ENCODE measurements around the gene ANKRD63.
A peak's percentile ranks its signal among the peaks of the same experiment; 100 is the strongest.

- no peak for TF ChIP-seq MCM5 (IDR thresholded peaks at IDR 0.05; ENCODE audit: low read depth)
- no peak for TF ChIP-seq CTCF (IDR thresholded peaks at IDR 0.05 in 2 of 3, conservative IDR thresholded peaks at IDR 0.05 in 1 of 3; ENCODE audit: insufficient read depth in 2 of 3, low read depth in 1 of 3, low read length in 3 of 3)
- 0 out of 2 replicates have a peak, but pooled peaks have one; percentile 7 for TF ChIP-seq GATAD2B (IDR thresholded peaks at IDR 0.05; ENCODE audit: borderline replicate concordance)
- TF ChIP-seq SP2 (IDR thresholded peaks at IDR 0.05; ENCODE audit: extremely low read depth, low read depth, low read length, poor library complexity, severe bottlenecking): no peak
- TF ChIP-seq PHF8 (IDR thresholded peaks at IDR 0.05; ENCODE audit: borderline replicate concordance, low read length): no peak; the same call in 1 of the 2 replicates
- no peak for TF ChIP-seq ARNT (IDR thresholded peaks at IDR 0.05)
- no peak for TF ChIP-seq MEF2A (IDR thresholded peaks at IDR 0.05; ENCODE audit: control insufficient read depth, low read depth, low read length)
- TF ChIP-seq ZNF561 (CRISPR knock-in tag; conservative IDR thresholded peaks at IDR 0.05): no peak
- TF ChIP-seq ZNF830 (CRISPR knock-in tag; IDR thresholded peaks at IDR 0.05): no peak
Observed at GRCh38 chr15:40323953-40324937, 41.4 kb upstream of the ANKRD63 start.

Measured in K562 (cell line).